Caco-2 (cell line): Measurements from ENCODE around the gene RFX3. TPM values are rescaled to one million over a fixed set of nuclear protein-coding genes. Genes with fewer than 3 reads are reported as not detected.

Source experiments
- BruUV-seq: library from RNA; stranded (reverse); fragments of 400-500 nt; replicated peaks from 2 replicates; lab custom pipeline; 2021; lab: Mats Ljungman, UMichigan
- CTCF ChIA-PET: fragments of 300-600 bp; sonication (Branson Sonifier 250); formaldehyde crosslinking; loops from one replicate; lab custom pipeline; 2022; ENCODE audit warnings: antibody characterized with exemption; lab: Charles Lee
- POLR2A ChIA-PET: fragments of 300-600 bp; sonication (Branson Sonifier 250); formaldehyde crosslinking; loops from one replicate; lab custom pipeline; 2022; ENCODE audit warnings: antibody characterized with exemption; lab: Charles Lee
- DNase-seq, 2 experiments: peaks; one replicate each; pipeline versions ENCODE4 v3.0.0 to v3.0.0-alpha.2; 2020 to 2022
- H3K27me3 ChIP-seq: replicated peaks from 2 replicates; pipeline ENCODE4 v1.6.0; 2011; ENCODE audit warnings: low read length; ENCODE audit not compliant: control insufficient read depth, insufficient read depth
- H3K36me3 ChIP-seq: 2 replicates; pipeline ENCODE4 v1.5.1; 2011; ENCODE audit warnings: low read length; ENCODE audit not compliant: control insufficient read depth, insufficient read depth
- H3K4me1 ChIP-seq: fragments of 250-450 bp; sonication (Bioruptor Pico); 2 replicates; pipeline ENCODE4 v1.5.1; 2020; ENCODE audit warnings: mild to moderate bottlenecking
- H3K4me3 ChIP-seq: 2 replicates; pipeline ENCODE4 v1.5.1; 2011; ENCODE audit warnings: low read depth, mild to moderate bottlenecking, control low read depth, low read length
- H3K9me3 ChIP-seq: fragments of 250-450 bp; sonication (Bioruptor Pico); 2 replicates; pipeline ENCODE4 v1.5.1; 2020; ENCODE audit warnings: mild to moderate bottlenecking, moderate library complexity
- H3K27ac Mint-ChIP-seq: one replicate; pipeline ENCODE4 v1.8.0; 2022; ENCODE audit warnings: mixed read lengths; ENCODE audit not compliant: unreplicated experiment
- H3K27me3 Mint-ChIP-seq: one replicate; pipeline ENCODE4 v1.8.0; 2022; ENCODE audit warnings: mixed read lengths; ENCODE audit not compliant: insufficient read depth, unreplicated experiment
- H3K36me3 Mint-ChIP-seq: one replicate; pipeline ENCODE4 v1.8.0; 2022; ENCODE audit warnings: mild to moderate bottlenecking, mixed read lengths; ENCODE audit not compliant: insufficient read depth, unreplicated experiment
- H3K4me1 Mint-ChIP-seq: one replicate; pipeline ENCODE4 v1.8.0; 2022; ENCODE audit warnings: low read depth, mixed read lengths; ENCODE audit not compliant: unreplicated experiment
- H3K4me3 Mint-ChIP-seq: one replicate; pipeline ENCODE4 v1.8.0; 2022; ENCODE audit warnings: mild to moderate bottlenecking, moderate library complexity, mixed read lengths; ENCODE audit not compliant: unreplicated experiment
- H3K9me3 Mint-ChIP-seq: one replicate; pipeline ENCODE4 v1.8.0; 2022; ENCODE audit warnings: mixed read lengths; ENCODE audit not compliant: unreplicated experiment
- CTCF ChIP-seq, 2 experiments: fragments of 200-600 bp in 1 of 2; IDR thresholded peaks; 1 replicate in 1 of 2; 2 replicates in 1 of 2; pipeline versions ENCODE4 v1.5.1 to v1.8.0; 2011 to 2022; ENCODE audit warnings: antibody characterized with exemption in 1 of 2, control low read depth in 1 of 2, inconsistent platforms in 1 of 2, low read depth in 1 of 2, low read length in 1 of 2, mild to moderate bottlenecking in 1 of 2, moderate library complexity in 1 of 2; ENCODE audit not compliant: insufficient read depth in 1 of 2, severe bottlenecking in 1 of 2, unreplicated experiment in 1 of 2
- intact Hi-C: fragments of 100-400 bp; cut with micrococcal nuclease; formaldehyde crosslinking; loops from one replicate; pipeline ENCODE4 v1.10.0; 2022; ENCODE audit not compliant: unreplicated experiment
- total RNA-seq: library from RNA; stranded (reverse); gene quantifications from 2 replicates; pipeline ENCODE4 v1.2.3, GENCODE V29; 2022

The RFX3 gene
- total RNA-seq, 1 experiment from 2014 or later: 4.2 TPM

GRCh38 chr9:3498691-3499090 is 27.1 kb downstream of the RFX3 start:
- no peak for TF ChIP-seq CTCF (IDR thresholded peaks at IDR 0.05; ENCODE audit: insufficient read depth in 1 of 2, low read depth in 1 of 2, low read length in 1 of 2, severe bottlenecking in 1 of 2, unreplicated experiment in 1 of 2)
- DNase-seq: no peak
- Histone ChIP-seq H3K36me3 (no peaks in the 10 kb centered on the region), H3K4me3 (no peak overlapping the region), H3K27me3 (no peaks in the 10 kb centered on the region), H3K9me3 (no peaks in the 10 kb centered on the region), H3K4me1 (no peaks in the 10 kb centered on the region)
- intact Hi-C loops: no loop called here
- ChIA-PET POLR2A (no interaction called here), CTCF (no interaction called here)
- Mint-ChIP-seq H3K9me3 (peaks cover 5% of the 10 kb centered on the region), H3K4me1 (no peaks in the 10 kb centered on the region), H3K4me3 (no peak overlapping the region), H3K27ac (no peak overlapping the region), H3K27me3 (no peaks in the 10 kb centered on the region), H3K36me3 (no peaks in the 10 kb centered on the region)
- no TSS peak for BruUV-seq

- Histone ChIP-seq H3K27me3 (no peaks in the 10 kb centered on the region), H3K4me1 (no peaks in the 10 kb centered on the region), H3K36me3 (no peaks in the 10 kb centered on the region), H3K9me3 (no peaks in the 10 kb centered on the region), H3K4me3 (no peak overlapping the region)
- no peak overlapping the region for H3K27ac Mint-ChIP-seq
- ChIA-PET POLR2A (no interaction called here), CTCF (no interaction called here)
- BruUV-seq: no TSS peak
- intact Hi-C loops: no loop called here
- H3K27me3 Mint-ChIP-seq: no peaks in the 10 kb centered on the region
- H3K36me3 Mint-ChIP-seq: no peaks in the 10 kb centered on the region
- no peak overlapping the region for H3K4me3 Mint-ChIP-seq
- TF ChIP-seq CTCF (IDR thresholded peaks at IDR 0.05; ENCODE audit: insufficient read depth in 1 of 2, low read depth in 1 of 2, low read length in 1 of 2, severe bottlenecking in 1 of 2, unreplicated experiment in 1 of 2): no peak
- peaks cover 10% of the 10 kb centered on the region for H3K9me3 Mint-ChIP-seq
- DNase-seq: no peak
- no peaks in the 10 kb centered on the region for H3K4me1 Mint-ChIP-seq
Measured at GRCh38 chr9:3497857-3498256, 27.9 kb downstream of the RFX3 start.

- no peaks in the 10 kb centered on the region for H3K9me3 ChIP-seq
- no TSS peak for BruUV-seq
- Mint-ChIP-seq H3K4me1 (no peaks in the 10 kb centered on the region), H3K36me3 (no peaks in the 10 kb centered on the region), H3K4me3 (no peak overlapping the region), H3K27me3 (no peaks in the 10 kb centered on the region), H3K27ac (no peak overlapping the region), H3K9me3 (peaks cover 10% of the 10 kb centered on the region)
- no peaks in the 10 kb centered on the region for H3K27me3 ChIP-seq
- POLR2A ChIA-PET: no interaction called here
- DNase-seq: no peak
- CTCF ChIA-PET: no interaction called here
- intact Hi-C loops: no loop called here
- H3K36me3 ChIP-seq: no peaks in the 10 kb centered on the region
- H3K4me3 ChIP-seq: no peak overlapping the region
- TF ChIP-seq CTCF (IDR thresholded peaks at IDR 0.05; ENCODE audit: insufficient read depth in 1 of 2, low read depth in 1 of 2, low read length in 1 of 2, severe bottlenecking in 1 of 2, unreplicated experiment in 1 of 2): no peak
- no peaks in the 10 kb centered on the region for H3K4me1 ChIP-seq
Measured at GRCh38 chr9:3497401-3497800, 28.4 kb downstream of the RFX3 start.
